HUES6 (cell line): ENCODE data around the gene YOD1.

Experiments
- H3K27ac ChIP-seq: 2 replicates; pipeline ENCODE4 v1.7.0; 2013; ENCODE audit warnings: low read depth, mild to moderate bottlenecking, low read length, inconsistent platforms
- H3K27me3 ChIP-seq: 2 replicates; pipeline ENCODE4 v1.6.1; 2013; ENCODE audit warnings: low read length; ENCODE audit not compliant: control insufficient read depth, insufficient read depth
- H3K36me3 ChIP-seq: 2 replicates; pipeline ENCODE4 v1.6.1; 2013; ENCODE audit warnings: low read length; ENCODE audit not compliant: control insufficient read depth, insufficient read depth
- H3K4me1 ChIP-seq: 2 replicates; pipeline ENCODE4 v1.6.1; 2013; ENCODE audit warnings: low read length; ENCODE audit not compliant: control insufficient read depth, insufficient read depth
- H3K4me3 ChIP-seq: 2 replicates; pipeline ENCODE4 v1.5.1; 2013; ENCODE audit warnings: low read depth, low read length
- H3K9ac ChIP-seq: one replicate; pipeline ENCODE4 v1.6.1; 2013; ENCODE audit warnings: mild to moderate bottlenecking, low read length
- H3K9me3 ChIP-seq: 2 replicates; pipeline ENCODE4 v1.6.1; 2013; ENCODE audit warnings: low read depth, low read length; ENCODE audit not compliant: control insufficient read depth, insufficient read depth

Gene YOD1

DNA sequence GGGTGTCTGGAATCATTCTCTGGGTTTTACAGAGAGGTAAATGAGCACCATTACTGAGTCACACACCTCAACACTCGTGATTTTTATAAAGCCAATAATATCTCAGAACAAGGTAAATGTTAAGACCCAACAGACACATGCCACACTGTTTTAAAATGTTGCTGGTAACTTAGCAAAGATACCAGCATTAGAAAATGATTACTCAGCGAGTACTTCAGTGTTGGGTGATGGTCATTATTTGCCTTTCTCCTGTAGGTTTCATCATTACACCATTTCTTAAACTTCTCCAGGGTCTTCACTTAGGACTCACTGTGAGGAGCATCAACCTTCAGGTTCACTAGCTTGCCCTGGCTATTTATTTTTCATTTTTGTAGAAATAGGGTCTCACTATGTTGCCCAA, 30.8 kb upstream of the YOD1 start:
- Histone ChIP-seq H3K27me3 (no peaks in the 10 kb centered on the region), H3K9ac (no peak overlapping the region), H3K4me3 (no peak overlapping the region), H3K36me3 (0 out of 2 replicates have a peak, but pooled peaks cover 5% of the 10 kb centered on the region), H3K27ac (no peak overlapping the region), H3K4me1 (peaks cover 6% of the 10 kb centered on the region; the same call in 1 of the 2 replicates), H3K9me3 (no peaks in the 10 kb centered on the region)

GRCh38 chr1:207081088-207081487, 30.1 kb upstream of the YOD1 start:
- no peaks in the 10 kb centered on the region for H3K27me3 ChIP-seq
- peaks cover 6% of the 10 kb centered on the region; the same call in 1 of the 2 replicates for H3K4me1 ChIP-seq
- no peaks in the 10 kb centered on the region for H3K9me3 ChIP-seq
- 0 out of 2 replicates have a peak, but pooled peaks cover 5% of the 10 kb centered on the region for H3K36me3 ChIP-seq
- H3K4me3 ChIP-seq: no peak overlapping the region
- no peak overlapping the region for H3K9ac ChIP-seq
- H3K27ac ChIP-seq: no peak overlapping the region

GRCh38 chr1:207079706-207080241, 28.8 kb upstream of the YOD1 start:
- no peak overlapping the region for H3K9ac ChIP-seq
- no peaks in the 10 kb centered on the region for H3K9me3 ChIP-seq
- no peaks in the 10 kb centered on the region for H3K27me3 ChIP-seq
- 0 out of 2 replicates have a peak, but pooled peaks cover 9% of the 10 kb centered on the region for H3K36me3 ChIP-seq
- no peak overlapping the region for H3K27ac ChIP-seq
- H3K4me3 ChIP-seq: no peak overlapping the region
- peaks cover 4% of the 10 kb centered on the region; the same call in 1 of the 2 replicates for H3K4me1 ChIP-seq

DNA sequence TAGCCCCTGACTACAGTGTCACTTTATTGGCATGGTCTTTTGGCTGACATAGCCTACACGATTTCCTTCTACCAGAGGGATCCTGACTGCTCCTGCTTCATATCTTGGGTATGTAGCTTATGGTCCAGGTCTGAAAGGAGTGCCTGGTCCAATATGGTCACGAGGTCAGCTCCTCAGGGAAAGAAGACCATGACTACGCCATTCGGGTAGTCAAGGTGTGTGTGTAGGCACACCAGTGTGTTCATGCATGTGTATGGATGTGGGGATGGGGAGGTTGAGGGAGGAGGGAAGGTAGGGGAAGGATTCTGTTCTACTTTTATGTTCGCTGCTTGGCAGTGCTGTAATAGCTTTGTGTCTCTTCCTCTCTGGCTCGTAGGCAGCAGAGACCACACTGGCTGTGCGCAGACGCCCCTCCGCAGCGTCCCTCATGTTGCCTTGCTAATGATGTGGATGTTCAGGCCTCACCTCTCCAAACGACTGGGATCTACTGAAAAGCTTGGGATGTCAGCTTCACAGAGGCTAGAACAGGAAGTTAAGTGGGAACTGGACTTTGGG, 27.6 kb upstream of the YOD1 start:
- no peak overlapping the region for H3K27ac ChIP-seq
- H3K9ac ChIP-seq: no peak overlapping the region
- 0 out of 2 replicates have a peak, but pooled peaks cover 9% of the 10 kb centered on the region for H3K36me3 ChIP-seq
- H3K4me1 ChIP-seq: 0 out of 2 replicates have a peak, but pooled peaks cover 4% of the 10 kb centered on the region
- no peaks in the 10 kb centered on the region for H3K9me3 ChIP-seq
- no peak overlapping the region for H3K4me3 ChIP-seq
- no peaks in the 10 kb centered on the region for H3K27me3 ChIP-seq

GRCh38 chr1:207077470-207078377, 26.7 kb upstream of the YOD1 start:
- Histone ChIP-seq H3K9ac (no peak overlapping the region), H3K9me3 (no peaks in the 10 kb centered on the region), H3K4me1 (0 out of 2 replicates have a peak, but pooled peaks cover 4% of the 10 kb centered on the region), H3K36me3 (peaks cover 12% of the 10 kb centered on the region), H3K27ac (no peak overlapping the region), H3K4me3 (no peak overlapping the region), H3K27me3 (no peaks in the 10 kb centered on the region)

- H3K4me1 ChIP-seq: 0 out of 2 replicates have a peak, but pooled peaks cover 4% of the 10 kb centered on the region
- no peak overlapping the region for H3K4me3 ChIP-seq
- H3K9me3 ChIP-seq: no peaks in the 10 kb centered on the region
- no peak overlapping the region for H3K27ac ChIP-seq
- peaks cover 19% of the 10 kb centered on the region for H3K36me3 ChIP-seq
- no peak overlapping the region for H3K9ac ChIP-seq
- no peaks in the 10 kb centered on the region for H3K27me3 ChIP-seq
Observed at GRCh38 chr1:207077012-207077411, 26.0 kb upstream of the YOD1 start.

DNA sequence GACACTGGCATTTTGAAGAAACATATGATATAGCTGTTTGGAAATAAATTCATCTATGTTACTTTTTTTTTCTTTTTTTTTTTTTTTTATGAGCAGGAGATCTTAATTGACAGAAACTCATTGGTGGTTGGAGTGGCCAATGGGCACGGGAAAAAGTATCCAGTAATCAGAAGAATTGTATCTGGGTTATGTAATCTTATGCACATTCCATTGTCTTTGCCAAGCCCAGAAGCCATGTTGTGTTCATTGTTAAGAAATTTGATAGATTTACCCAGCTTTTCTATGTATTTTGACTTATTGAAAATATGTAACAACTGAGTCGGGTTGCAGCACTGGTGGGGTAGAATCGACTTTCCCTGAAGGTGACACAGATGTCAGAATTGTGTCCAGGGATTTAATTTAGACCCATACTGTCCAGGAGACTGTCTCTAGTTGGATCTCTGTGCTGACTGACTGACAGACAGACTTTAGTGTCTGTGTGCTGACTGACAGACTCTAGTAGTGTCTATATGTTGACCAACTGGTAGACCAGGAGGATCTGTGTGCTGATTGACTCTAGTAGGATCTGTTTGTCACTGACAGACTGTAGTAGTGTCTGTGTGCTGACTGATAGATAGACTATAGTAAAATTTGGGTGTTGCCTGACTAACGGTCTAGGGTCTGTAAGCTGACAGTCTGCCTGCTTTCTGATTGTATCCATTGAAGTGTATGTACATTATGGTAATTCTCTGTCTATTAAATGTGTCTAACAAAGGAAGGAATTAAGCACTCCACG, 25.4 kb upstream of the YOD1 start:
- no peak overlapping the region for H3K27ac ChIP-seq
- H3K27me3 ChIP-seq: no peaks in the 10 kb centered on the region
- H3K9ac ChIP-seq: no peak overlapping the region
- H3K9me3 ChIP-seq: no peaks in the 10 kb centered on the region
- peaks cover 25% of the 10 kb centered on the region for H3K36me3 ChIP-seq
- 0 out of 2 replicates have a peak, but pooled peaks cover 4% of the 10 kb centered on the region for H3K4me1 ChIP-seq
- no peak overlapping the region for H3K4me3 ChIP-seq

DNA sequence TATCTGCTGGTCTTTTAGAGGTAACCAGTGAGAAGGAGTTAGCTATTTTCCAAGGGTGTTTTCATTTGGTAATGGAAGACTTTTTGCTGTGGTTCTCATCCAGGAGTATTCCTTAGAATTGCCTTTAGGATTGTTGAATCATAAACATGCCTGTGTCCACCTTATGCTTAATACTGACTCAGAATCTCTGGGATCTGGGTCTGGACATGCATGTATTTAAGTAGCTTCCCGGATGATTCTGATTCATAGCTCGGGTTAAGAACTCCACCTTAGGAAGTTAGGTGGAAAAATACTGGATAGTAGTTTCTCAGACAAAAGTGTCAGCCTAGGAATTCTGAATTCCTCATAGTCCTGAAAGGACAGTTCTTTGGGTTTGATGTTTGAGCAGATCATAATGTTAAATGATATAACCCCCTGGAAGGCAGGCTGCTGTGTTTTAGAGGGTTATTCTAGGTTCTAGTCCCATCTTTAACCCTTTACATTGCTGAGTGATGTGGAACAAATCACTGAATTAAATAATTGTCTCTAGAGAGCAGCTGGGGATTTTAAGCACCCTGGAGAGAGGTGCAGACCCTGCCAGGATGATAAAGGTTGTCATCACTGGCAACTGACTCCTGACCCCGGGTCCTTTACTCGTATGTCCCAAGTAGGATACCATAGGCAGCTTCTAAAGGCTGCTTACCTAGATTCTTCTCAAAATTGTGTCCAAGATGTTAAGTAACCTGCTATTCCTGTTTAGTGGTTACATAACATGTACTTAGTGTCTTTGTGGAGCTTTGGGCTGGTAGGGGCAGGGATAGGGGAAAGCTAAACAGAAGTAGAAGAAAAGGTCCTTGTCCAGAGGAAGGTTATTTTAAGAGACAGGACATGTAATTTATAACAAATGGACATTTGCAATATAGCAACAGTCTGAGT, 23.2 kb upstream of the YOD1 start:
- Histone ChIP-seq H3K9me3 (no peaks in the 10 kb centered on the region), H3K27me3 (no peaks in the 10 kb centered on the region), H3K36me3 (peaks cover 46% of the 10 kb centered on the region), H3K4me3 (no peak overlapping the region), H3K27ac (no peak overlapping the region), H3K4me1 (0 out of 2 replicates have a peak, but pooled peaks cover 4% of the 10 kb centered on the region), H3K9ac (no peak overlapping the region)

- Histone ChIP-seq H3K9ac (no peak overlapping the region), H3K4me3 (no peak overlapping the region), H3K9me3 (no peaks in the 10 kb centered on the region), H3K27me3 (no peaks in the 10 kb centered on the region), H3K27ac (no peak overlapping the region), H3K36me3 (peaks cover 56% of the 10 kb centered on the region), H3K4me1 (no peaks in the 10 kb centered on the region)
Observed at GRCh38 chr1:207072233-207072632, 21.2 kb upstream of the YOD1 start.

- Histone ChIP-seq H3K27ac (no peak overlapping the region), H3K4me1 (no peaks in the 10 kb centered on the region), H3K27me3 (no peaks in the 10 kb centered on the region), H3K9me3 (no peaks in the 10 kb centered on the region), H3K36me3 (peaks cover 61% of the 10 kb centered on the region), H3K9ac (no peak overlapping the region), H3K4me3 (no peak overlapping the region)
Observed at GRCh38 chr1:207071426-207071825, 20.4 kb upstream of the YOD1 start.
